ENCODE measurements around the gene TMTC1.

- TF ChIP-seq CTCF (IDR thresholded peaks at IDR 0.05) (no peak), POLR2A (IDR thresholded peaks at IDR 0.05) (no peak)
Observed at GRCh38 chr12:29665107-29665506, 118.6 kb downstream of the TMTC1 start.
